ENCODE measurements around the gene LAD1. TPM values are rescaled to one million over a fixed set of nuclear protein-coding genes. Genes with fewer than 3 reads are reported as not detected.

LAD1 gene
- total RNA-seq, 1 donor from 2014 or later, result 91.8 TPM

GRCh38 chr1:201383647-201384405 lies 15.3 kb downstream of the LAD1 start:
- no peaks in the 10 kb centered on the region for H3K4me1 ChIP-seq
- no peak overlapping the region for H3K4me3 ChIP-seq
- no peaks in the 10 kb centered on the region for H3K9me3 ChIP-seq
- H3K36me3 ChIP-seq, result no peaks in the 10 kb centered on the region
- no peak overlapping the region for H3K27ac ChIP-seq
- intact Hi-C loops (cut with DNase I), result no loop called here
- TF ChIP-seq POLR2A (IDR thresholded peaks at IDR 0.05) (no peak), CTCF (IDR thresholded peaks at IDR 0.05) (no peak), POLR2AphosphoS5 (IDR thresholded peaks at IDR 0.05; ENCODE audit: insufficient read depth in 1 of 2, low read depth in 1 of 2) (no peak)
- DNase-seq (ENCODE audit: extremely low spot score in 2 of 2), result no peak
- H3K27me3 ChIP-seq, result no peaks in the 10 kb centered on the region

GRCh38 chr1:201381130-201381529 lies 18.0 kb downstream of the LAD1 start:
- no peaks in the 10 kb centered on the region for H3K9me3 ChIP-seq
- H3K27ac ChIP-seq, result no peak overlapping the region
- H3K4me1 ChIP-seq, result no peaks in the 10 kb centered on the region
- intact Hi-C loops (cut with DNase I), result no loop called here
- no peak for DNase-seq (ENCODE audit: extremely low spot score in 2 of 2)
- TF ChIP-seq POLR2AphosphoS5 (IDR thresholded peaks at IDR 0.05; ENCODE audit: insufficient read depth in 1 of 2, low read depth in 1 of 2) (no peak), POLR2A (IDR thresholded peaks at IDR 0.05) (no peak), CTCF (IDR thresholded peaks at IDR 0.05) (no peak)
- no peak overlapping the region for H3K4me3 ChIP-seq
- no peaks in the 10 kb centered on the region for H3K36me3 ChIP-seq
- H3K27me3 ChIP-seq, result no peaks in the 10 kb centered on the region

- no peaks in the 10 kb centered on the region for H3K4me1 ChIP-seq
- DNase-seq (ENCODE audit: extremely low spot score in 2 of 2), result no peak
These were observed 19.3 kb downstream of the LAD1 start for GRCh38 chr1:201379733-201380242.

GRCh38 chr1:201378804-201379203 lies 20.3 kb downstream of the LAD1 start:
- intact Hi-C loops (cut with DNase I), result no loop called here
- Histone ChIP-seq H3K27ac (no peak overlapping the region), H3K36me3 (no peaks in the 10 kb centered on the region), H3K27me3 (no peaks in the 10 kb centered on the region), H3K4me1 (no peaks in the 10 kb centered on the region), H3K4me3 (no peak overlapping the region), H3K9me3 (no peaks in the 10 kb centered on the region)
- TF ChIP-seq CTCF (IDR thresholded peaks at IDR 0.05) (no peak), POLR2A (IDR thresholded peaks at IDR 0.05) (no peak), POLR2AphosphoS5 (IDR thresholded peaks at IDR 0.05; ENCODE audit: insufficient read depth in 1 of 2, low read depth in 1 of 2) (no peak)
- DNase-seq (ENCODE audit: extremely low spot score in 2 of 2), result no peak

More at GRCh38 chr1:201379733-201380242, 19.3 kb downstream of the LAD1 start:
- Histone ChIP-seq H3K4me3 (no peak overlapping the region), H3K9me3 (no peaks in the 10 kb centered on the region), H3K27ac (no peak overlapping the region), H3K36me3 (no peaks in the 10 kb centered on the region), H3K27me3 (no peaks in the 10 kb centered on the region)
- no peak for TF ChIP-seq POLR2AphosphoS5 (IDR thresholded peaks at IDR 0.05; ENCODE audit: insufficient read depth in 1 of 2, low read depth in 1 of 2)
- TF ChIP-seq POLR2A (IDR thresholded peaks at IDR 0.05), result no peak
- TF ChIP-seq CTCF (IDR thresholded peaks at IDR 0.05), result no peak
- intact Hi-C loops (cut with DNase I), result no loop called here

- no peaks in the 10 kb centered on the region for H3K9me3 ChIP-seq
- no peak for DNase-seq (ENCODE audit: extremely low spot score in 2 of 2)
- H3K4me3 ChIP-seq, result no peak within 1 kb of the TSS
- intact Hi-C loops (cut with DNase I), result no loop called here
- H3K36me3 ChIP-seq, result no peaks in the 10 kb centered on the region
- no peak for TF ChIP-seq POLR2AphosphoS5 (IDR thresholded peaks at IDR 0.05; ENCODE audit: insufficient read depth in 1 of 2, low read depth in 1 of 2)
- TF ChIP-seq POLR2A (IDR thresholded peaks at IDR 0.05), result no peak
- no peak for TF ChIP-seq CTCF (IDR thresholded peaks at IDR 0.05)
- no peaks in the 10 kb centered on the region for H3K4me1 ChIP-seq
- no peak within 1 kb of the TSS for H3K27ac ChIP-seq
- no peaks in the 10 kb centered on the region for H3K27me3 ChIP-seq
These were observed 21.5 kb downstream of the LAD1 start, which contains the start of gene TNNT2 for GRCh38 chr1:201377611-201378092. Gene TNNT2, minus strand, starts transcription at chr1:201377680. Its CDS starts 4,426 bp downstream, at chr1:201373254.

Data from vagina (tissue), 2 donors.